ENCODE measurements around the gene SULT1A2. TPM values are rescaled to one million over a fixed set of nuclear protein-coding genes. Genes with fewer than 3 reads are reported as not detected.
"Not testable (repeated sequence)": the region's sequence is repeated elsewhere in the genome, so short reads cannot be mapped to it uniquely, and the experiment has no call there.

Gene SULT1A2
- total and polyA plus RNA-seq, 2 donors (not counting 1 experiment from before 2014, with no cell fraction given), result 0.17 TPM; not detected in 1

- not testable (repeated sequence) for H3K9me3 ChIP-seq (ENCODE audit: control insufficient read depth, insufficient read depth, low read depth, low read length); H3K27ac ChIP-seq (ENCODE audit: insufficient read depth, low read length)
Measured at GRCh38 chr16:28607681-28608495, 11.0 kb upstream of the SULT1A2 start.

GRCh38 chr16:28607116-28607623 is 10.3 kb upstream of the SULT1A2 start:
- H3K4me3 ChIP-seq (replicated peaks in 1 of 4; ENCODE audit: control extremely low read depth in 1 of 4, insufficient read depth in 1 of 4, low read depth in 3 of 4, low read length in 4 of 4), result no peak overlapping the region
- H3K79me2 ChIP-seq (ENCODE audit: control insufficient read depth, insufficient read depth, low read length), result no peaks in the 10 kb centered on the region
- H2AFZ ChIP-seq (ENCODE audit: low read length), result no peak overlapping the region
- no peaks in the 10 kb centered on the region for H4K20me1 ChIP-seq (ENCODE audit: control insufficient read depth, extremely low read depth, insufficient read depth, low read length)
- TF ChIP-seq CTCF (conservative IDR thresholded peaks at IDR 0.05 in 1 of 2, IDR thresholded peaks at IDR 0.05 in 1 of 2; ENCODE audit: low read depth in 1 of 2, low read length in 2 of 2) (no peak), EZH2 (IDR thresholded peaks at IDR 0.05; ENCODE audit: low read length, missing control alignments) (no peak)
- H3K9ac ChIP-seq (ENCODE audit: insufficient read depth, low read length), result no peak overlapping the region
- DNase-seq (ENCODE audit: low read depth in 2 of 2), result no peak
- no peaks in the 10 kb centered on the region for H3K4me1 ChIP-seq (ENCODE audit: control insufficient read depth, extremely low read depth, insufficient read depth, low read length)
- no peak overlapping the region for H3K4me2 ChIP-seq (ENCODE audit: extremely low read depth, insufficient read depth, low read length)
- H3K27me3 ChIP-seq (ENCODE audit: control insufficient read depth, insufficient read depth, low read length), result no peaks in the 10 kb centered on the region
- H3K9me3 ChIP-seq (ENCODE audit: control insufficient read depth, insufficient read depth, low read depth, low read length), result no peaks in the 10 kb centered on the region
- H3K27ac ChIP-seq (ENCODE audit: insufficient read depth, low read length), result no peak overlapping the region
- H3K36me3 ChIP-seq (ENCODE audit: control insufficient read depth, insufficient read depth, low read length), result no peaks in the 10 kb centered on the region

More at GRCh38 chr16:28607681-28608495, 11.0 kb upstream of the SULT1A2 start:
- DNase-seq (ENCODE audit: low read depth in 2 of 2); H3K79me2 ChIP-seq (ENCODE audit: control insufficient read depth, insufficient read depth, low read length); H3K4me1 ChIP-seq (ENCODE audit: control insufficient read depth, extremely low read depth, insufficient read depth, low read length); H3K9ac ChIP-seq (ENCODE audit: insufficient read depth, low read length); H3K36me3 ChIP-seq (ENCODE audit: control insufficient read depth, insufficient read depth, low read length); H2AFZ ChIP-seq (ENCODE audit: low read length); H4K20me1 ChIP-seq (ENCODE audit: control insufficient read depth, extremely low read depth, insufficient read depth, low read length); H3K27me3 ChIP-seq (ENCODE audit: control insufficient read depth, insufficient read depth, low read length); H3K4me3 ChIP-seq (replicated peaks in 1 of 4; ENCODE audit: control extremely low read depth in 1 of 4, insufficient read depth in 1 of 4, low read depth in 3 of 4, low read length in 4 of 4); H3K4me2 ChIP-seq (ENCODE audit: extremely low read depth, insufficient read depth, low read length): not testable (repeated sequence)

- Histone ChIP-seq H3K4me3 (replicated peaks in 1 of 4; ENCODE audit: control extremely low read depth in 1 of 4, insufficient read depth in 1 of 4, low read depth in 3 of 4, low read length in 4 of 4) (no peak overlapping the region), H2AFZ (ENCODE audit: low read length) (no peak overlapping the region), H3K27me3 (ENCODE audit: control insufficient read depth, insufficient read depth, low read length) (no peaks in the 10 kb centered on the region), H3K9me3 (ENCODE audit: control insufficient read depth, insufficient read depth, low read depth, low read length) (no peaks in the 10 kb centered on the region), H3K36me3 (ENCODE audit: control insufficient read depth, insufficient read depth, low read length) (no peaks in the 10 kb centered on the region), H4K20me1 (ENCODE audit: control insufficient read depth, extremely low read depth, insufficient read depth, low read length) (no peaks in the 10 kb centered on the region), H3K4me2 (ENCODE audit: extremely low read depth, insufficient read depth, low read length) (no peak overlapping the region), H3K9ac (ENCODE audit: insufficient read depth, low read length) (no peak overlapping the region), H3K27ac (ENCODE audit: insufficient read depth, low read length) (no peak overlapping the region), H3K79me2 (ENCODE audit: control insufficient read depth, insufficient read depth, low read length) (no peaks in the 10 kb centered on the region), H3K4me1 (ENCODE audit: control insufficient read depth, extremely low read depth, insufficient read depth, low read length) (no peaks in the 10 kb centered on the region)
- DNase-seq (ENCODE audit: low read depth in 2 of 2), result no peak
- TF ChIP-seq CTCF (conservative IDR thresholded peaks at IDR 0.05 in 1 of 2, IDR thresholded peaks at IDR 0.05 in 1 of 2; ENCODE audit: low read depth in 1 of 2, low read length in 2 of 2), result no peak
- no peak for TF ChIP-seq EZH2 (IDR thresholded peaks at IDR 0.05; ENCODE audit: low read length, missing control alignments)
Measured at GRCh38 chr16:28606291-28607115, 9.7 kb upstream of the SULT1A2 start.

Measured in fibroblast of lung (primary cell).